SU-DHL-6 (cell line): Measurements from ENCODE around the gene ITGA11.
A peak's percentile ranks its signal among the peaks of the same experiment; 100 is the strongest.

ENCODE experiments used
- H2AFZ ChIP-seq: fragments of 200-600 bp; sonication (generic); 2 replicates; pipeline ENCODE4 v1.6.1; 2014; ENCODE audit warnings: low read depth, mild to moderate bottlenecking, moderate library complexity, mixed read lengths, antibody characterized with exemption, low read length; ENCODE audit not compliant: severe bottlenecking
- H3F3A ChIP-seq: fragments of 200-600 bp; shearing (Covaris generic); 2 replicates; pipeline ENCODE4 v1.6.0; 2016; ENCODE audit warnings: antibody characterized with exemption, mild to moderate bottlenecking; ENCODE audit not compliant: insufficient read depth
- H3K27ac ChIP-seq: fragments of 200-600 bp; sonication (generic); 2 replicates; pipeline ENCODE4 v1.5.1; 2016; ENCODE audit warnings: low read depth, mild to moderate bottlenecking, low read length, moderate library complexity, mixed read lengths
- H3K27me3 ChIP-seq: fragments of 200-600 bp; sonication (generic), shearing (Covaris generic); 2 replicates; pipeline ENCODE4 v1.6.0; 2014; ENCODE audit warnings: mild to moderate bottlenecking, low read length
- H3K36me3 ChIP-seq: fragments of 200-600 bp; sonication (generic); 2 replicates; pipeline ENCODE4 v1.6.1; 2014; ENCODE audit warnings: mild to moderate bottlenecking, low read length, mixed read lengths
- H3K4me2 ChIP-seq: fragments of 300-600, 200-600 bp; shearing (Covaris generic), sonication (generic); 2 replicates; pipeline ENCODE4 v1.6.0; 2014; ENCODE audit warnings: low read length, low read depth, mild to moderate bottlenecking; ENCODE audit not compliant: poor library complexity, severe bottlenecking
- H3K4me3 ChIP-seq: fragments of 200-600 bp; sonication (generic); 2 replicates; pipeline ENCODE4 v1.5.1; 2014; ENCODE audit warnings: antibody characterized with exemption, low read length, mild to moderate bottlenecking, mixed read lengths; ENCODE audit not compliant: insufficient read depth, poor library complexity, severe bottlenecking
- H3K79me2 ChIP-seq: fragments of 200-600 bp; sonication (generic); 2 replicates; pipeline ENCODE4 v1.6.1; 2014; ENCODE audit warnings: mild to moderate bottlenecking, low read length, moderate library complexity; ENCODE audit not compliant: insufficient read depth
- H3K9ac ChIP-seq: fragments of 200-600 bp; sonication (generic); 2 replicates; pipeline ENCODE4 v1.7.0; 2014; ENCODE audit warnings: mild to moderate bottlenecking, low read length
- H3K9me2 ChIP-seq: fragments of 200-600 bp; sonication (generic); replicated peaks from 2 replicates; pipeline ENCODE4 v1.6.1; 2014; ENCODE audit warnings: low read length; ENCODE audit not compliant: insufficient read depth
- H3K9me3 ChIP-seq: fragments of 200-600 bp; sonication (generic); 2 replicates; pipeline ENCODE4 v1.6.1; 2014; ENCODE audit warnings: low read length, mixed read lengths; ENCODE audit not compliant: insufficient read depth
- H4K20me1 ChIP-seq: fragments of 200-600 bp; sonication (generic); 2 replicates; pipeline ENCODE4 v1.6.1; 2014; ENCODE audit warnings: low read depth, mild to moderate bottlenecking, antibody characterized with exemption, low read length, moderate library complexity, mixed read lengths
- EZH2phosphoT487 ChIP-seq: fragments of 200-600 bp; sonication (generic), shearing (Covaris generic); conservative IDR thresholded peaks from 2 replicates; pipeline ENCODE4 v1.6.1; 2018; ENCODE audit warnings: mild to moderate bottlenecking, antibody characterized with exemption, low read length, moderate library complexity, mixed read lengths
- TF ChIP-seq, protein P1 (sequence below): fragments of 200-600 bp; sonication (generic); IDR thresholded peaks from one replicate; pipeline ENCODE4 v1.5.1; 2017; ENCODE audit warnings: antibody characterized with exemption, mild to moderate bottlenecking, low read length, moderate library complexity; ENCODE audit not compliant: insufficient read depth, poor library complexity, severe bottlenecking

Gene ITGA11

DNA sequence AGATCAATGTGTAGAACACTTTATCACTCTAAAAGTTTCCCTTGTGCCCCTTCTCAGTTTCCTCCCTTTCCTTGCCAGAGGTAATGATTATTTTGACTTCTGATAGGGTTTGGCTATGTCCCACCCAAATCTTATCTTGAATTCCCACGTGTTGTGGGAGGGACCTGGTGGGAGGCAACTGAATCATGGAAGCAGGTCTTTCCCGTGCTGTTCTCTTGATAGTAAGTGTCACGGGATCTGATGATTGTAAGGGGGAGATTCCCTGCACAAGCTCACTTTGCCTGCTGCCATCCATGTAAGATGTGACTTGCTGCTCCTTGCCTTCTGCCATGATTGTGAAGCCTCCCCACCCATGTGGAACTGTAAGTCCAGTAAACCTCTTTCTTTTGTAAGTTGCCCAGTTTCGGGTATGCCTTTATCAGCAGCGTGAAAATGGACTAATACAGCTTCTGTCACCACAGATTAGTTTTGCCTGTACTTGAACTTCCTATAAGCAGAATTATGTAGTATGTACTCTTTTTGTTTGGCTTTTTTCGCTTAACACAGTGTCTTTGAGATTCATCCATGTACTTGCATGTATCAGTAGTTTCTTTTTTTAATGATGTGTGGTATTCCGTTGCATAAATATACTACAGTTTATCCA is 147.2 kb downstream of the ITGA11 start:
- H3F3A ChIP-seq = no peaks in the 10 kb centered on the region; the same call in 1 of the 2 replicates
- TF ChIP-seq, protein P1, sequence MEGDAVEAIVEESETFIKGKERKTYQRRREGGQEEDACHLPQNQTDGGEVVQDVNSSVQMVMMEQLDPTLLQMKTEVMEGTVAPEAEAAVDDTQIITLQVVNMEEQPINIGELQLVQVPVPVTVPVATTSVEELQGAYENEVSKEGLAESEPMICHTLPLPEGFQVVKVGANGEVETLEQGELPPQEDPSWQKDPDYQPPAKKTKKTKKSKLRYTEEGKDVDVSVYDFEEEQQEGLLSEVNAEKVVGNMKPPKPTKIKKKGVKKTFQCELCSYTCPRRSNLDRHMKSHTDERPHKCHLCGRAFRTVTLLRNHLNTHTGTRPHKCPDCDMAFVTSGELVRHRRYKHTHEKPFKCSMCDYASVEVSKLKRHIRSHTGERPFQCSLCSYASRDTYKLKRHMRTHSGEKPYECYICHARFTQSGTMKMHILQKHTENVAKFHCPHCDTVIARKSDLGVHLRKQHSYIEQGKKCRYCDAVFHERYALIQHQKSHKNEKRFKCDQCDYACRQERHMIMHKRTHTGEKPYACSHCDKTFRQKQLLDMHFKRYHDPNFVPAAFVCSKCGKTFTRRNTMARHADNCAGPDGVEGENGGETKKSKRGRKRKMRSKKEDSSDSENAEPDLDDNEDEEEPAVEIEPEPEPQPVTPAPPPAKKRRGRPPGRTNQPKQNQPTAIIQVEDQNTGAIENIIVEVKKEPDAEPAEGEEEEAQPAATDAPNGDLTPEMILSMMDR = no peak
- no peak for TF ChIP-seq EZH2phosphoT487
- no peak overlapping the region for H3K27ac ChIP-seq
- peaks cover 100% of the 10 kb centered on the region for H3K79me2 ChIP-seq
- no peak overlapping the region for H3K4me2 ChIP-seq
- peaks cover 30% of the 10 kb centered on the region for H3K36me3 ChIP-seq
- no peak overlapping the region for H2AFZ ChIP-seq
- no peaks in the 10 kb centered on the region for H3K9me3 ChIP-seq
- H3K9ac ChIP-seq = no peak overlapping the region
- no peaks in the 10 kb centered on the region for H3K27me3 ChIP-seq
- H3K4me3 ChIP-seq = no peak overlapping the region
- H3K9me2 ChIP-seq = no peaks in the 10 kb centered on the region
- H4K20me1 ChIP-seq = peaks cover 34% of the 10 kb centered on the region

GRCh38 chr15:68283401-68283800 is 148.6 kb downstream of the ITGA11 start:
- no peak overlapping the region for H2AFZ ChIP-seq
- peaks cover 38% of the 10 kb centered on the region for H4K20me1 ChIP-seq
- H3K79me2 ChIP-seq = peaks cover 100% of the 10 kb centered on the region
- no peak overlapping the region for H3K4me2 ChIP-seq
- H3K27me3 ChIP-seq = no peaks in the 10 kb centered on the region
- no peak overlapping the region for H3K4me3 ChIP-seq
- no peak overlapping the region for H3K9ac ChIP-seq
- H3F3A ChIP-seq = peaks cover 8% of the 10 kb centered on the region
- H3K27ac ChIP-seq = no peak overlapping the region
- H3K9me2 ChIP-seq = no peaks in the 10 kb centered on the region
- TF ChIP-seq EZH2phosphoT487 = no peak
- TF ChIP-seq, protein P1 = no peak
- peaks cover 27% of the 10 kb centered on the region for H3K36me3 ChIP-seq
- H3K9me3 ChIP-seq = no peaks in the 10 kb centered on the region

DNA sequence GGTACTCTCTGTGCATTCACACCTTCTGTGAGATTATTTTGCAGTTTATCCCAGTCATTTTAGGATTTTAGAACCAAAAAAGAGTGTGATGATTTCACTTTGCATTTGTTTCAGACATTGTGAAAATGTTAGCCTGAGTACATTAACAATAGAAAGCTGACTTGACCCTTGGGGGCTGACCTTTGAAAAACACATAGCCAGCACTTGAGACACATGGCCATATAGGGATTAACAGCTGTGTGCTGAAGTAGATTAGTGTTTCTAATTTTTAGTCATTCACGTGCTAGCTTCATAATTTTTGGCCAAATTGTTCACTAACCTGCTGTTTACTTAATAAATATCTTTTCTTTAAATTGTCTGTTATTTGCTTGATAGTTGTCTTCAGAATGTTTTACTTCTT is 151.0 kb downstream of the ITGA11 start:
- Histone ChIP-seq H3K27me3 (no peaks in the 10 kb centered on the region), H3K4me3 (peak overlapping the region; percentile 76), H3K79me2 (peaks cover 81% of the 10 kb centered on the region), H3F3A (peaks cover 11% of the 10 kb centered on the region), H3K36me3 (peaks cover 21% of the 10 kb centered on the region), H3K27ac (no peak overlapping the region), H3K4me2 (peak overlapping the region; percentile 97), H4K20me1 (peaks cover 31% of the 10 kb centered on the region), H3K9ac (0 out of 2 replicates have a peak overlapping the region, but pooled peaks have one; percentile 85), H3K9me2 (no peaks in the 10 kb centered on the region), H2AFZ (no peak overlapping the region), H3K9me3 (no peaks in the 10 kb centered on the region)
- TF ChIP-seq, protein P1 = no peak
- TF ChIP-seq EZH2phosphoT487 = no peak
